A549 treated with DMSO at 1 μM for 4 hours (cell line): ENCODE measurements around the gene ATAD1. TPM values are rescaled to one million over a fixed set of nuclear protein-coding genes. Genes with fewer than 3 reads are reported as not detected.

Experiments used
- total RNA-seq: library from RNA; stranded (reverse); fragments of 200-300 nt; extraction: Qiagen RNA extraction; gene quantifications from 5 replicates; pipeline ENCODE4 v1.2.3, GENCODE V29; 2022; ENCODE audit warnings: low read depth

Gene ATAD1
- 43.7 to 57.0 TPM (median 51.6 TPM) in 5 replicates for total RNA-seq

GRCh38 chr10:87817609-87818504, at the start of gene ATAD1:
TSS of gene ATAD1 (minus strand) at chr10:87818226. CDS start at chr10:87814599, 3,627 bp downstream.

GRCh38 chr10:87863053-87863943, 45.3 kb upstream of the ATAD1 start, which contains the start of the genes KLLN and PTEN:
TSS of gene KLLN (minus strand) at chr10:87863533. CDS start at chr10:87862487, 1,046 bp downstream.
TSS of gene PTEN (plus strand) at chr10:87863625. CDS start at chr10:87864470, 845 bp downstream.

Other genes starting within 250 kb of the ATAD1 start
- gene PAPSS2, start 158.3 kb downstream of the ATAD1 start, total RNA-seq = 24.4 to 31.0 TPM (median 28.1 TPM) in 5 replicates
- 0.52 to 0.66 TPM (median 0.64 TPM) in 5 replicates for gene KLLN, start 45.3 kb upstream of the ATAD1 start, total RNA-seq
- gene PTEN, start 45.4 kb upstream of the ATAD1 start, total RNA-seq = 46.6 to 58.6 TPM (median 51.8 TPM) in 5 replicates